WTC11 (cell line): ENCODE measurements around the gene TMEM81. TPM values are rescaled to one million over a fixed set of nuclear protein-coding genes. Genes with fewer than 3 reads are reported as not detected.

Experiments
- ATAC-seq: fragments of 200-7000 bp; cut with Tn5 transposase; 2 replicates; pipeline ENCODE4 v1.10.0; 2021; ENCODE audit warnings: mild to moderate bottlenecking, moderate library complexity
- CTCF ChIA-PET: fragments of 300-600 bp; sonication (Branson Sonifier 250); formaldehyde crosslinking; loops from one replicate; lab custom pipeline; 2021; ENCODE audit warnings: antibody characterized with exemption; lab: Charles Lee
- POLR2A ChIA-PET: fragments of 350-600 bp; sonication (Branson Sonifier 250); formaldehyde crosslinking; loops from one replicate; lab custom pipeline; 2021; ENCODE audit warnings: antibody characterized with exemption; lab: Charles Lee
- DNase-seq: peaks from one replicate; pipeline ENCODE4 v3.0.0; 2021; ENCODE audit warnings: low spot score
- H3K27ac Mint-ChIP-seq: 2 replicates; pipeline ENCODE4 v1.8.0; 2021; ENCODE audit warnings: mixed read lengths
- H3K27me3 Mint-ChIP-seq: 2 replicates; pipeline ENCODE4 v1.8.0; 2021; ENCODE audit warnings: low read depth, mild to moderate bottlenecking, moderate library complexity, mixed read lengths
- H3K36me3 Mint-ChIP-seq: 2 replicates; pipeline ENCODE4 v1.8.0; 2021; ENCODE audit warnings: mixed read lengths
- H3K4me1 Mint-ChIP-seq: 2 replicates; pipeline ENCODE4 v1.8.0; 2022; ENCODE audit warnings: mixed read lengths
- H3K4me3 Mint-ChIP-seq: 2 replicates; pipeline ENCODE4 v1.8.0; 2021; ENCODE audit warnings: mild to moderate bottlenecking, moderate library complexity, mixed read lengths
- H3K9me3 Mint-ChIP-seq: 2 replicates; pipeline ENCODE4 v1.8.0; 2021; ENCODE audit warnings: mixed read lengths
- CREM ChIP-seq: sonication (generic); formaldehyde crosslinking; IDR thresholded peaks from 2 replicates; pipeline ENCODE4 v1.8.1; 2022; ENCODE audit warnings: mild to moderate bottlenecking, missing genetic modification reagents, moderate library complexity
- ETV6 ChIP-seq: sonication (generic); formaldehyde crosslinking; IDR thresholded peaks from 2 replicates; pipeline ENCODE4 v1.8.1; 2022; ENCODE audit warnings: mild to moderate bottlenecking, missing genetic modification reagents
- FOXK1 ChIP-seq: sonication (generic); formaldehyde crosslinking; IDR thresholded peaks from 2 replicates; pipeline ENCODE4 v1.8.0; 2022; ENCODE audit warnings: mild to moderate bottlenecking, moderate library complexity, missing genetic modification reagents
- GTF2I ChIP-seq: fragments of 250-450 bp; sonication (Bioruptor Pico); conservative IDR thresholded peaks from 2 replicates; pipeline ENCODE4 v1.4.0; 2021; ENCODE audit warnings: mild to moderate bottlenecking
- KAT7 ChIP-seq: sonication (generic); formaldehyde crosslinking; IDR thresholded peaks from 2 replicates; pipeline ENCODE4 v1.8.1; 2023; ENCODE audit warnings: missing genetic modification reagents, mild to moderate bottlenecking, borderline replicate concordance
- NFYB ChIP-seq: sonication (generic); formaldehyde crosslinking; conservative IDR thresholded peaks from 2 replicates; pipeline ENCODE4 v1.8.0; 2022; ENCODE audit warnings: low read depth, missing genetic modification reagents
- NR1H2 ChIP-seq: sonication (generic); formaldehyde crosslinking; IDR thresholded peaks from 2 replicates; pipeline ENCODE4 v1.9.0; 2021; ENCODE audit warnings: mild to moderate bottlenecking, moderate library complexity, missing genetic modification reagents
- OVOL2 ChIP-seq: fragments of 250-450 bp; sonication (Bioruptor Pico); IDR thresholded peaks from 2 replicates; pipeline ENCODE4 v1.9.0; 2021; ENCODE audit warnings: mild to moderate bottlenecking, borderline replicate concordance
- PRDM15 ChIP-seq: sonication (generic); formaldehyde crosslinking; IDR thresholded peaks from 2 replicates; pipeline ENCODE4 v1.8.0; 2022; ENCODE audit warnings: missing genetic modification reagents
- RELA ChIP-seq: sonication (generic); formaldehyde crosslinking; IDR thresholded peaks from 2 replicates; pipeline ENCODE4 v1.8.1; 2022; ENCODE audit warnings: missing genetic modification reagents, mild to moderate bottlenecking, borderline replicate concordance
- SP1 ChIP-seq: sonication (generic); formaldehyde crosslinking; conservative IDR thresholded peaks from 2 replicates; pipeline ENCODE4 v1.8.1; 2022; ENCODE audit warnings: missing genetic modification reagents
- TCF7 ChIP-seq: sonication (generic); formaldehyde crosslinking; IDR thresholded peaks from 2 replicates; pipeline ENCODE4 v1.8.0; 2022; ENCODE audit warnings: mild to moderate bottlenecking, low read depth, missing genetic modification reagents, moderate library complexity
- ZNF317 ChIP-seq: sonication (generic); formaldehyde crosslinking; IDR thresholded peaks from 2 replicates; pipeline ENCODE4 v1.8.1; 2023; ENCODE audit warnings: low read depth, mild to moderate bottlenecking, moderate library complexity, missing genetic modification reagents, borderline replicate concordance
- ZNF425 ChIP-seq: fragments of 250-450 bp; sonication (Bioruptor Pico); conservative IDR thresholded peaks from 2 replicates; pipeline ENCODE4 v1.9.0; 2021; ENCODE audit warnings: mild to moderate bottlenecking
- total RNA-seq: library from RNA; stranded (reverse); gene quantifications from 3 replicates; pipeline ENCODE4 v1.2.3, GENCODE V29; 2021
- TF ChIP-seq, protein P1 (sequence below): fragments of 250-450 bp; sonication (Bioruptor Pico); IDR thresholded peaks from 2 replicates; pipeline ENCODE4 v2.1.2; 2022; ENCODE audit warnings: mild to moderate bottlenecking, moderate library complexity
- TF ChIP-seq, protein P2 (sequence below): sonication (generic); formaldehyde crosslinking; IDR thresholded peaks from 2 replicates; pipeline ENCODE4 v1.8.1; 2022; ENCODE audit warnings: low read depth, mild to moderate bottlenecking, moderate library complexity, missing genetic modification reagents, borderline replicate concordance
- TF ChIP-seq, protein P3 (sequence below): fragments of 200-600 bp; IDR thresholded peaks from 2 replicates; pipeline ENCODE4 v1.8.0; 2022; ENCODE audit warnings: antibody characterized with exemption

TMEM81 gene
- total RNA-seq, 1 experiment from 2014 or later, result 7.5 TPM

DNA sequence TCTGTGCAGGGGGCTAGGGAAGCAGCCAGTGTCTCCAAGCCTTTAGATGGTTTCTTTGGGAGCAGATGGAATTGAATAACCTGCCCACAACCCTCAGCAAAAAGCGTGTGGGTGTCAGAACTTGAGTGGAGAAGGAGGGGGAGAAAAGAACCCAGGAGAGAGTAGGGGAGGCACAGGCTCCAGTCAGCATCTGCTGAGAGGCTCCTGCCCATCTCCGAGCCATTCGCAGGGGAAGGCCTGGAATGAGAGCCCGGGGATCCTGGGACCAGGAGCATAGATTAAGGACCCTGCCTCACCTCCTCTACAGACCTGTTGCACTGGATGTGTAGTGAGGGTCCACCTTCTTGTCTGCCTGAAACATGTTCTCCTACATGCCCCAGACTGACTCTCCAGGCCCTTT is 16.3 kb downstream of the TMEM81 start:
- CTCF ChIA-PET, result interaction anchor here (1.8 kb wide), 1 partner anchor 79 kb away, joined by 8 read pairs; no protein-coding TSS in a partner anchor
- Mint-ChIP-seq H3K27ac (no peak overlapping the region), H3K27me3 (no peaks in the 10 kb centered on the region)
- TF ChIP-seq, protein P1, sequence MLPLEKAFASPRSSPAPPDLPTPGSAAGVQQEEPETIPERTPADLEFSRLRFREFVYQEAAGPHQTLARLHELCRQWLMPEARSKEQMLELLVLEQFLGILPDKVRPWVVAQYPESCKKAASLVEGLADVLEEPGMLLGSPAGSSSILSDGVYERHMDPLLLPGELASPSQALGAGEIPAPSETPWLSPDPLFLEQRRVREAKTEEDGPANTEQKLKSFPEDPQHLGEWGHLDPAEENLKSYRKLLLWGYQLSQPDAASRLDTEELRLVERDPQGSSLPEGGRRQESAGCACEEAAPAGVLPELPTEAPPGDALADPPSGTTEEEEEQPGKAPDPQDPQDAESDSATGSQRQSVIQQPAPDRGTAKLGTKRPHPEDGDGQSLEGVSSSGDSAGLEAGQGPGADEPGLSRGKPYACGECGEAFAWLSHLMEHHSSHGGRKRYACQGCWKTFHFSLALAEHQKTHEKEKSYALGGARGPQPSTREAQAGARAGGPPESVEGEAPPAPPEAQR (CRISPR knock-in tag), result no peak
- TF ChIP-seq SP1 (CRISPR knock-in tag), result no peak
- TF ChIP-seq ZNF425 (CRISPR knock-in tag), result no peak
- no peak for TF ChIP-seq KAT7 (CRISPR knock-in tag)
- TF ChIP-seq, protein P2, sequence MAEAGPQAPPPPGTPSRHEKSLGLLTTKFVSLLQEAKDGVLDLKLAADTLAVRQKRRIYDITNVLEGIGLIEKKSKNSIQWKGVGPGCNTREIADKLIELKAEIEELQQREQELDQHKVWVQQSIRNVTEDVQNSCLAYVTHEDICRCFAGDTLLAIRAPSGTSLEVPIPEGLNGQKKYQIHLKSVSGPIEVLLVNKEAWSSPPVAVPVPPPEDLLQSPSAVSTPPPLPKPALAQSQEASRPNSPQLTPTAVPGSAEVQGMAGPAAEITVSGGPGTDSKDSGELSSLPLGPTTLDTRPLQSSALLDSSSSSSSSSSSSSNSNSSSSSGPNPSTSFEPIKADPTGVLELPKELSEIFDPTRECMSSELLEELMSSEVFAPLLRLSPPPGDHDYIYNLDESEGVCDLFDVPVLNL (CRISPR knock-in tag), result no peak
- no peak for TF ChIP-seq CREM
- TF ChIP-seq RELA (CRISPR knock-in tag), result no peak
- TF ChIP-seq ETV6 (CRISPR knock-in tag), result no peak
- TF ChIP-seq ZNF317 (CRISPR knock-in tag), result no peak
- no peak for TF ChIP-seq PRDM15
- TF ChIP-seq NR1H2 (CRISPR knock-in tag), result no peak
- TF ChIP-seq FOXK1 (CRISPR knock-in tag), result no peak
- no peak for TF ChIP-seq TCF7 (CRISPR knock-in tag)
- TF ChIP-seq GTF2I (CRISPR knock-in tag), result no peak
- TF ChIP-seq OVOL2 (CRISPR knock-in tag), result no peak
- TF ChIP-seq NFYB (CRISPR knock-in tag), result no peak
- TF ChIP-seq, all 79 proteins: peak for 0
- no peak overlapping the region for H3K4me3 Mint-ChIP-seq
- H3K4me1 Mint-ChIP-seq, result 0 out of 2 replicates have a peak, but pooled peaks cover 2% of the 10 kb centered on the region
- POLR2A ChIA-PET, result no interaction called here
- no peaks in the 10 kb centered on the region for H3K36me3 Mint-ChIP-seq
- DNase-seq (no peak), ATAC-seq (no peak)
- no peaks in the 10 kb centered on the region for H3K9me3 Mint-ChIP-seq

DNA sequence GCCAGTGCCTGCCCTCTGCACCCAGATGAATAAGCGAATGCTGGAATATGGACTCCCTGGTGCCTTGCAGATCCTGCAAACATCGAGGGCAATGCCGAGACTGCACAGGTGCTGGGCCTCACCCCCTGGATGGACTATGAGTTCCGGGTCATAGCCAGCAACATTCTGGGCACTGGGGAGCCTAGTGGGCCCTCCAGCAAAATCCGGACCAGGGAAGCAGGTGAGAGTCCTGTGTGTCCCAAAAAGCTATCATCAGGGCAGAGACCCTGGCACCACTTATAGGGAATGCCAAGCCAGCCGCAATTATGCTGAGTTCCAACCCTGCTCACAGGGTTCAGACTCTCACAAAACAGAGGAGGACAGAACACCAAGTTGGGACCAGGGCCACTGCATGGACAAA is 17.2 kb downstream of the TMEM81 start:
- Mint-ChIP-seq H3K9me3 (no peaks in the 10 kb centered on the region), H3K4me3 (no peak overlapping the region), H3K27ac (no peak overlapping the region), H3K4me1 (peaks cover 3% of the 10 kb centered on the region; the same call in 1 of the 2 replicates)
- POLR2A ChIA-PET, result no interaction called here
- TF ChIP-seq, protein P3, sequence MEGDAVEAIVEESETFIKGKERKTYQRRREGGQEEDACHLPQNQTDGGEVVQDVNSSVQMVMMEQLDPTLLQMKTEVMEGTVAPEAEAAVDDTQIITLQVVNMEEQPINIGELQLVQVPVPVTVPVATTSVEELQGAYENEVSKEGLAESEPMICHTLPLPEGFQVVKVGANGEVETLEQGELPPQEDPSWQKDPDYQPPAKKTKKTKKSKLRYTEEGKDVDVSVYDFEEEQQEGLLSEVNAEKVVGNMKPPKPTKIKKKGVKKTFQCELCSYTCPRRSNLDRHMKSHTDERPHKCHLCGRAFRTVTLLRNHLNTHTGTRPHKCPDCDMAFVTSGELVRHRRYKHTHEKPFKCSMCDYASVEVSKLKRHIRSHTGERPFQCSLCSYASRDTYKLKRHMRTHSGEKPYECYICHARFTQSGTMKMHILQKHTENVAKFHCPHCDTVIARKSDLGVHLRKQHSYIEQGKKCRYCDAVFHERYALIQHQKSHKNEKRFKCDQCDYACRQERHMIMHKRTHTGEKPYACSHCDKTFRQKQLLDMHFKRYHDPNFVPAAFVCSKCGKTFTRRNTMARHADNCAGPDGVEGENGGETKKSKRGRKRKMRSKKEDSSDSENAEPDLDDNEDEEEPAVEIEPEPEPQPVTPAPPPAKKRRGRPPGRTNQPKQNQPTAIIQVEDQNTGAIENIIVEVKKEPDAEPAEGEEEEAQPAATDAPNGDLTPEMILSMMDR, result no peak
- TF ChIP-seq, all 79 proteins: peak for 0
- ATAC-seq (no peak), DNase-seq (no peak)
- H3K36me3 Mint-ChIP-seq, result no peaks in the 10 kb centered on the region
- no peaks in the 10 kb centered on the region for H3K27me3 Mint-ChIP-seq
- CTCF ChIA-PET, result interaction anchor here (1.3 to 2.1 kb wide), 5 partner anchors 9 to 77 kb away, joined by 5 to 57 read pairs (median 6); partner anchors contain the start of gene RBBP5
